Measurements from ENCODE around the gene SLC36A2. TPM values are rescaled to one million over a fixed set of nuclear protein-coding genes. Genes with fewer than 3 reads are reported as not detected.

The SLC36A2 gene
- total and polyA plus RNA-seq, 5 donors from 2014 or later, result not detected

- peak overlapping the region in 1 of 3 donors; percentile 40 for H3K27ac Mint-ChIP-seq
- no peak overlapping the region for H3K4me3 ChIP-seq (ENCODE audit: low read depth, low read length)
- ATAC-seq (ENCODE audit: low read depth in 2 of 2), result no peak
- no peak for DNase-seq
- no peak overlapping the region for H3K4me3 Mint-ChIP-seq
- no peaks in the 10 kb centered on the region for H3K9me3 Mint-ChIP-seq
- peaks cover 35% of the 10 kb centered on the region for H3K36me3 Mint-ChIP-seq
- H3K27me3 ChIP-seq (ENCODE audit: control insufficient read depth, insufficient read depth, low read length), result no peaks in the 10 kb centered on the region
- no peaks in the 10 kb centered on the region for H3K27me3 Mint-ChIP-seq
- H3K4me1 ChIP-seq (ENCODE audit: control insufficient read depth, insufficient read depth, low read length, poor library complexity, severe bottlenecking), result no peaks in the 10 kb centered on the region
- H3K36me3 ChIP-seq (ENCODE audit: control insufficient read depth, insufficient read depth, low read length), result peaks cover 24% of the 10 kb centered on the region
- peaks cover 0 to 5% (median 3%) of the 10 kb centered on the region in 4 donors for H3K4me1 Mint-ChIP-seq
- no peaks in the 10 kb centered on the region for H3K9me3 ChIP-seq (ENCODE audit: control insufficient read depth in 2 of 2, low read length in 2 of 2)
- no peak overlapping the region for H3K27ac ChIP-seq (ENCODE audit: insufficient read depth, low read length, poor library complexity, severe bottlenecking)
Measured at GRCh38 chr5:151267491-151268260, 79.7 kb downstream of the SLC36A2 start.

Other genes starting within 250 kb of the SLC36A2 start
- 364 TPM for gene ANXA6, start 189.8 kb downstream of the SLC36A2 start, total RNA-seq
- 100 to 1,000 TPM; 171 to 329 (median 244) TPM for gene ANXA6, start 189.8 kb downstream of the SLC36A2 start, polyA plus RNA-seq
- gene CCDC69, start 123.5 kb downstream of the SLC36A2 start, total RNA-seq, result 104 TPM
- gene CCDC69, start 123.5 kb downstream of the SLC36A2 start, polyA plus RNA-seq, result 10 to 100 TPM; 78.2 to 97.0 (median 87.7) TPM
- gene GM2A, start 94.4 kb downstream of the SLC36A2 start, total RNA-seq, result 12.0 TPM
- gene GM2A, start 94.4 kb downstream of the SLC36A2 start, polyA plus RNA-seq, result 1 to 10 TPM; 4.7 to 8.7 (median 6.1) TPM
- gene SLC36A3, start 43.8 kb downstream of the SLC36A2 start, total RNA-seq, result not detected
- not detected for gene SLC36A3, start 43.8 kb downstream of the SLC36A2 start, polyA plus RNA-seq
- gene SLC36A1, start 100.0 kb upstream of the SLC36A2 start, total RNA-seq, result 5.4 TPM
- gene SLC36A1, start 100.0 kb upstream of the SLC36A2 start, polyA plus RNA-seq, result 1 to 10 TPM in 2 of 4 donors, under 1 TPM in 2; 0.59 to 3.1 (median 1.3) TPM
- gene FAT2, start 243.8 kb upstream of the SLC36A2 start, total RNA-seq, result not detected
- gene FAT2, start 243.8 kb upstream of the SLC36A2 start, polyA plus RNA-seq, result under 1 TPM in 1 of 4 donors, not detected in 3; 0.05 TPM

Data from CD4-positive, CD25-positive, alpha-beta regulatory T cell (primary cell).